WTC11 (cell line): ENCODE results near the gene ILDR2. TPM values are rescaled to one million over a fixed set of nuclear protein-coding genes. Genes with fewer than 3 reads are reported as not detected.

Experiments used
- ATAC-seq: fragments of 200-7000 bp; cut with Tn5 transposase; 2 replicates; pipeline ENCODE4 v1.10.0; 2021; ENCODE audit warnings: mild to moderate bottlenecking, moderate library complexity
- CTCF ChIA-PET: fragments of 300-600 bp; sonication (Branson Sonifier 250); formaldehyde crosslinking; loops from one replicate; lab custom pipeline; 2021; ENCODE audit warnings: antibody characterized with exemption; lab: Charles Lee
- POLR2A ChIA-PET: fragments of 350-600 bp; sonication (Branson Sonifier 250); formaldehyde crosslinking; loops from one replicate; lab custom pipeline; 2021; ENCODE audit warnings: antibody characterized with exemption; lab: Charles Lee
- DNase-seq: peaks from one replicate; pipeline ENCODE4 v3.0.0; 2021; ENCODE audit warnings: low spot score
- H3K27ac Mint-ChIP-seq: 2 replicates; pipeline ENCODE4 v1.8.0; 2021; ENCODE audit warnings: mixed read lengths
- H3K27me3 Mint-ChIP-seq: 2 replicates; pipeline ENCODE4 v1.8.0; 2021; ENCODE audit warnings: low read depth, mild to moderate bottlenecking, moderate library complexity, mixed read lengths
- H3K36me3 Mint-ChIP-seq: 2 replicates; pipeline ENCODE4 v1.8.0; 2021; ENCODE audit warnings: mixed read lengths
- H3K4me1 Mint-ChIP-seq: 2 replicates; pipeline ENCODE4 v1.8.0; 2022; ENCODE audit warnings: mixed read lengths
- H3K4me3 Mint-ChIP-seq: 2 replicates; pipeline ENCODE4 v1.8.0; 2021; ENCODE audit warnings: mild to moderate bottlenecking, moderate library complexity, mixed read lengths
- H3K9me3 Mint-ChIP-seq: 2 replicates; pipeline ENCODE4 v1.8.0; 2021; ENCODE audit warnings: mixed read lengths
- ETV6 ChIP-seq: sonication (generic); formaldehyde crosslinking; IDR thresholded peaks from 2 replicates; pipeline ENCODE4 v1.8.1; 2022; ENCODE audit warnings: mild to moderate bottlenecking, missing genetic modification reagents
- GRHL2 ChIP-seq: fragments of 250-450 bp; sonication (Bioruptor Pico); IDR thresholded peaks from 2 replicates; pipeline ENCODE4 v1.8.0; 2022; ENCODE audit warnings: mild to moderate bottlenecking, moderate library complexity; ENCODE audit not compliant: insufficient replicate concordance, severe bottlenecking
- GTF2I ChIP-seq: fragments of 250-450 bp; sonication (Bioruptor Pico); conservative IDR thresholded peaks from 2 replicates; pipeline ENCODE4 v1.4.0; 2021; ENCODE audit warnings: mild to moderate bottlenecking
- MXD4 ChIP-seq: fragments of 250-450 bp; sonication (Bioruptor Pico); IDR thresholded peaks from 2 replicates; pipeline ENCODE4 v1.8.0; 2021; ENCODE audit warnings: mild to moderate bottlenecking, moderate library complexity, borderline replicate concordance
- NR3C1 ChIP-seq: sonication (generic); formaldehyde crosslinking; conservative IDR thresholded peaks from 2 replicates; pipeline ENCODE4 v1.8.1; 2023; ENCODE audit warnings: low read depth, mild to moderate bottlenecking, missing genetic modification reagents
- SMAD4 ChIP-seq: sonication (generic); formaldehyde crosslinking; IDR thresholded peaks from 2 replicates; pipeline ENCODE4 v1.8.0; 2022; ENCODE audit warnings: mild to moderate bottlenecking, missing genetic modification reagents
- SOX15 ChIP-seq: fragments of 250-450 bp; sonication (Bioruptor Pico); IDR thresholded peaks from 2 replicates; pipeline ENCODE4 v1.9.0; 2021; ENCODE audit warnings: mild to moderate bottlenecking
- TCF7 ChIP-seq: sonication (generic); formaldehyde crosslinking; IDR thresholded peaks from 2 replicates; pipeline ENCODE4 v1.8.0; 2022; ENCODE audit warnings: mild to moderate bottlenecking, low read depth, missing genetic modification reagents, moderate library complexity
- TEAD4 ChIP-seq: sonication (generic); formaldehyde crosslinking; IDR thresholded peaks from 2 replicates; pipeline ENCODE4 v1.8.0; 2022; ENCODE audit warnings: mild to moderate bottlenecking, missing genetic modification reagents
- ZNF121 ChIP-seq: sonication (generic); formaldehyde crosslinking; IDR thresholded peaks from 2 replicates; pipeline ENCODE4 v1.8.0; 2023; ENCODE audit warnings: missing genetic modification reagents
- ZNF138 ChIP-seq: sonication (generic); formaldehyde crosslinking; conservative IDR thresholded peaks from 2 replicates; pipeline ENCODE4 v1.8.1; 2022; ENCODE audit warnings: mild to moderate bottlenecking, moderate library complexity, missing genetic modification reagents
- ZNF317 ChIP-seq: sonication (generic); formaldehyde crosslinking; IDR thresholded peaks from 2 replicates; pipeline ENCODE4 v1.8.1; 2023; ENCODE audit warnings: low read depth, mild to moderate bottlenecking, moderate library complexity, missing genetic modification reagents, borderline replicate concordance
- ZNF416 ChIP-seq: fragments of 250-450 bp; sonication (Bioruptor Pico); IDR thresholded peaks from 2 replicates; pipeline ENCODE4 v1.9.0; 2021; ENCODE audit warnings: mild to moderate bottlenecking, inconsistent platforms
- ZNF671 ChIP-seq: fragments of 250-450 bp; sonication (Bioruptor Pico); IDR thresholded peaks from 2 replicates; pipeline ENCODE4 v1.8.0; 2021; ENCODE audit warnings: mild to moderate bottlenecking
- total RNA-seq: library from RNA; stranded (reverse); gene quantifications from 3 replicates; pipeline ENCODE4 v1.2.3, GENCODE V29; 2021
- TF ChIP-seq, protein P1 (sequence below): fragments of 250-450 bp; sonication (Bioruptor Pico); IDR thresholded peaks from 2 replicates; pipeline ENCODE4 v1.8.0; 2021; ENCODE audit warnings: mild to moderate bottlenecking
- TF ChIP-seq, protein P2 (sequence below): sonication (generic); formaldehyde crosslinking; IDR thresholded peaks from 2 replicates; pipeline ENCODE4 v1.8.0; 2022; ENCODE audit warnings: mild to moderate bottlenecking, missing genetic modification reagents
- TF ChIP-seq, protein P3 (sequence below): sonication (generic); formaldehyde crosslinking; IDR thresholded peaks from 2 replicates; pipeline ENCODE4 v1.8.1; 2023; ENCODE audit warnings: mild to moderate bottlenecking, missing genetic modification reagents, moderate library complexity
- TF ChIP-seq, protein P4 (sequence below): sonication (generic); formaldehyde crosslinking; conservative IDR thresholded peaks from 2 replicates; pipeline ENCODE4 v1.8.1; 2023; ENCODE audit warnings: mild to moderate bottlenecking, low read depth, missing genetic modification reagents, moderate library complexity
- TF ChIP-seq, protein P5 (sequence below): fragments of 250-450 bp; sonication (Bioruptor Pico); IDR thresholded peaks from 2 replicates; pipeline ENCODE4 v2.1.2; 2022; ENCODE audit warnings: mild to moderate bottlenecking, moderate library complexity
- TF ChIP-seq, protein P6 (sequence below): sonication (generic); formaldehyde crosslinking; IDR thresholded peaks from 2 replicates; pipeline ENCODE4 v1.8.0; 2022; ENCODE audit warnings: mild to moderate bottlenecking, missing genetic modification reagents
- TF ChIP-seq, protein P7 (sequence below): sonication (generic); formaldehyde crosslinking; IDR thresholded peaks from 2 replicates; pipeline ENCODE4 v1.8.1; 2023; ENCODE audit warnings: mild to moderate bottlenecking, missing genetic modification reagents
- TF ChIP-seq, protein P8 (sequence below): sonication (generic); formaldehyde crosslinking; IDR thresholded peaks from 2 replicates; pipeline ENCODE4 v1.8.1; 2023; ENCODE audit warnings: mild to moderate bottlenecking, missing genetic modification reagents
- TF ChIP-seq, protein P9 (sequence below): sonication (generic); formaldehyde crosslinking; conservative IDR thresholded peaks from 2 replicates; pipeline ENCODE4 v1.8.1; 2022; ENCODE audit warnings: mild to moderate bottlenecking, missing genetic modification reagents

Gene ILDR2
- total RNA-seq, 1 experiment from 2014 or later: 1.6 TPM

DNA sequence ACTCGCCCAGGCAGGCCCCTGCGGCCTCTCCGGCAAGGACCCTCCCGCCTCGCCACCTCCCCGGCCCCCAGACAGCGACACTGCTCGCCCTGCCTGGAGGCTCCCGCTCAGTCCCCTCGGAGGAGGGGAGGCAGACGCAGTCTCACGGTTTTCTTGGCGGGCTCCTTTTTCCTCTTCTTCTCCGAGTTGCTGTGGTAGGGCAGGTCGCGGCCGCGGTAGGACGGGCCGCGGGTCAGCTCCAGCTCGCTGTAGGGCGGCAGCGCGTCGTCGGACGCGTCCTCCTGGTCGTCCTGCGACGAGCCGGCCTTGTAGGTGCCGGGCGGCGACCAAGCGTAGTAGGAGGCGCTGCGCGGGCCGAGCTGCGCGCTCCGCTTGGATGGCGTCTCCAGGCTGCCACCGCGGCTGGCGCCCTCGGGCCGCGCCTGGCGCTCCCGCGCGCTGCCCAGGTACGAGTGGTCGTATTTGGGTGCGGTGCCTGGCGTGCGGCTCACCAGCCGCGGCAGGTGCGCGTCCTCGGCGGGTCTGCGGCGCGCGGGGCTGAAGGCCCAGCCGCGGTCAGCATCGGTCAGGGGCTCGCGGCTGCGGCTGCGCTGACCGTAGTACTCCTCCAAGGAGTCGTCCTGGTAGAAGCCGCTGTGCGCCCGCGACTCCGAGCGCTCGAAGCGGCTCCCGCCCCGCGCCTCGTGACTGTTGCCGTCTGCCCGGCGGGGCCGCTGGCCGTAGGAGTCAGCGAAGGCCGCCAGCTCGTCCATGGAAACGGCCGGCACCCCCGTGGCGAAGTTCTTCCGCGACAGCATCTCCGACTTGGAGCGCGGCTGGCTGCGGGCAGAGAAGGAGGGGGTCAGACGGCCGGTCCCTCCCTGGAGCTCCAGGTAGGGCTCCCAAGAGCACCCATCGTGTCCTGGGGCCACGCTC is 54.5 kb downstream of the ILDR2 start (continued):
- TF ChIP-seq, protein P1, sequence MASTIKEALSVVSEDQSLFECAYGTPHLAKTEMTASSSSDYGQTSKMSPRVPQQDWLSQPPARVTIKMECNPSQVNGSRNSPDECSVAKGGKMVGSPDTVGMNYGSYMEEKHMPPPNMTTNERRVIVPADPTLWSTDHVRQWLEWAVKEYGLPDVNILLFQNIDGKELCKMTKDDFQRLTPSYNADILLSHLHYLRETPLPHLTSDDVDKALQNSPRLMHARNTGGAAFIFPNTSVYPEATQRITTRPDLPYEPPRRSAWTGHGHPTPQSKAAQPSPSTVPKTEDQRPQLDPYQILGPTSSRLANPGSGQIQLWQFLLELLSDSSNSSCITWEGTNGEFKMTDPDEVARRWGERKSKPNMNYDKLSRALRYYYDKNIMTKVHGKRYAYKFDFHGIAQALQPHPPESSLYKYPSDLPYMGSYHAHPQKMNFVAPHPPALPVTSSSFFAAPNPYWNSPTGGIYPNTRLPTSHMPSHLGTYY (CRISPR knock-in tag): no peak
- TF ChIP-seq, protein P2, sequence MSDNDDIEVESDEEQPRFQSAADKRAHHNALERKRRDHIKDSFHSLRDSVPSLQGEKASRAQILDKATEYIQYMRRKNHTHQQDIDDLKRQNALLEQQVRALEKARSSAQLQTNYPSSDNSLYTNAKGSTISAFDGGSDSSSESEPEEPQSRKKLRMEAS (CRISPR knock-in tag): peak; percentile 90
- TF ChIP-seq, protein P3, sequence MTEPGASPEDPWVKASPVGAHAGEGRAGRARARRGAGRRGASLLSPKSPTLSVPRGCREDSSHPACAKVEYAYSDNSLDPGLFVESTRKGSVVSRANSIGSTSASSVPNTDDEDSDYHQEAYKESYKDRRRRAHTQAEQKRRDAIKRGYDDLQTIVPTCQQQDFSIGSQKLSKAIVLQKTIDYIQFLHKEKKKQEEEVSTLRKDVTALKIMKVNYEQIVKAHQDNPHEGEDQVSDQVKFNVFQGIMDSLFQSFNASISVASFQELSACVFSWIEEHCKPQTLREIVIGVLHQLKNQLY (CRISPR knock-in tag): no peak
- TF ChIP-seq SMAD4 (CRISPR knock-in tag) (no peak; the same call in 1 of the 2 replicates), MXD4 (no peak), ETV6 (CRISPR knock-in tag) (peak; percentile 77), SOX15 (CRISPR knock-in tag) (no peak), NR3C1 (CRISPR knock-in tag) (no peak), ZNF671 (CRISPR knock-in tag) (no peak)

DNA sequence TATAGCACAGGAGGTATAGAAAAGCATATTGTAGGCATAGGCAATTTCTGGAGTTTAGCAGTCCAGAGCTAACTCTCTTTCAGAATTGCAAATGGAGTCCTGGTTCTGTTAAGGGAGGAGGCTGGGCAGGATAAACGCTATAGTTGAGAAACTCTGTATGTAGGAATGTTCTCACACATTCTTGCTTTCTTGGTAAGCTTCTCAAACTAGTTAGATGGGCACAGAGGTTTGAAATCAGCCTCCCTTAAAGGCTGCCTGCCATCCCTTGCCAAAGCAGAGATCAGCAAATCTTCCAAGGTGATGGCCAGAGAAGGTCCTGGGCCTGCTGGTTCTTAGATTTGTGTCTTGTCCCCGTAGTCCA is 56.4 kb downstream of the ILDR2 start:
- Mint-ChIP-seq H3K27ac (no peak overlapping the region), H3K9me3 (no peaks in the 10 kb centered on the region), H3K4me3 (no peak overlapping the region), H3K36me3 (no peaks in the 10 kb centered on the region), H3K27me3 (peaks cover 59% of the 10 kb centered on the region), H3K4me1 (peaks cover 17% of the 10 kb centered on the region)
- CTCF ChIA-PET: interaction anchor here (0.9 to 1.3 kb wide), 2 partner anchors 9 to 138 kb away, joined by 3 to 9 read pairs; no protein-coding TSS in a partner anchor
- POLR2A ChIA-PET: no interaction called here
- ATAC-seq (no peak), DNase-seq (no peak)
- TF ChIP-seq, protein P4, sequence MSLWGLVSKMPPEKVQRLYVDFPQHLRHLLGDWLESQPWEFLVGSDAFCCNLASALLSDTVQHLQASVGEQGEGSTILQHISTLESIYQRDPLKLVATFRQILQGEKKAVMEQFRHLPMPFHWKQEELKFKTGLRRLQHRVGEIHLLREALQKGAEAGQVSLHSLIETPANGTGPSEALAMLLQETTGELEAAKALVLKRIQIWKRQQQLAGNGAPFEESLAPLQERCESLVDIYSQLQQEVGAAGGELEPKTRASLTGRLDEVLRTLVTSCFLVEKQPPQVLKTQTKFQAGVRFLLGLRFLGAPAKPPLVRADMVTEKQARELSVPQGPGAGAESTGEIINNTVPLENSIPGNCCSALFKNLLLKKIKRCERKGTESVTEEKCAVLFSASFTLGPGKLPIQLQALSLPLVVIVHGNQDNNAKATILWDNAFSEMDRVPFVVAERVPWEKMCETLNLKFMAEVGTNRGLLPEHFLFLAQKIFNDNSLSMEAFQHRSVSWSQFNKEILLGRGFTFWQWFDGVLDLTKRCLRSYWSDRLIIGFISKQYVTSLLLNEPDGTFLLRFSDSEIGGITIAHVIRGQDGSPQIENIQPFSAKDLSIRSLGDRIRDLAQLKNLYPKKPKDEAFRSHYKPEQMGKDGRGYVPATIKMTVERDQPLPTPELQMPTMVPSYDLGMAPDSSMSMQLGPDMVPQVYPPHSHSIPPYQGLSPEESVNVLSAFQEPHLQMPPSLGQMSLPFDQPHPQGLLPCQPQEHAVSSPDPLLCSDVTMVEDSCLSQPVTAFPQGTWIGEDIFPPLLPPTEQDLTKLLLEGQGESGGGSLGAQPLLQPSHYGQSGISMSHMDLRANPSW (CRISPR knock-in tag): no peak
- no peak for TF ChIP-seq TEAD4 (CRISPR knock-in tag)
- TF ChIP-seq, protein P5, sequence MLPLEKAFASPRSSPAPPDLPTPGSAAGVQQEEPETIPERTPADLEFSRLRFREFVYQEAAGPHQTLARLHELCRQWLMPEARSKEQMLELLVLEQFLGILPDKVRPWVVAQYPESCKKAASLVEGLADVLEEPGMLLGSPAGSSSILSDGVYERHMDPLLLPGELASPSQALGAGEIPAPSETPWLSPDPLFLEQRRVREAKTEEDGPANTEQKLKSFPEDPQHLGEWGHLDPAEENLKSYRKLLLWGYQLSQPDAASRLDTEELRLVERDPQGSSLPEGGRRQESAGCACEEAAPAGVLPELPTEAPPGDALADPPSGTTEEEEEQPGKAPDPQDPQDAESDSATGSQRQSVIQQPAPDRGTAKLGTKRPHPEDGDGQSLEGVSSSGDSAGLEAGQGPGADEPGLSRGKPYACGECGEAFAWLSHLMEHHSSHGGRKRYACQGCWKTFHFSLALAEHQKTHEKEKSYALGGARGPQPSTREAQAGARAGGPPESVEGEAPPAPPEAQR (CRISPR knock-in tag): no peak
- no peak for TF ChIP-seq ZNF138
- no peak for TF ChIP-seq TCF7 (CRISPR knock-in tag)
- TF ChIP-seq, protein P6, sequence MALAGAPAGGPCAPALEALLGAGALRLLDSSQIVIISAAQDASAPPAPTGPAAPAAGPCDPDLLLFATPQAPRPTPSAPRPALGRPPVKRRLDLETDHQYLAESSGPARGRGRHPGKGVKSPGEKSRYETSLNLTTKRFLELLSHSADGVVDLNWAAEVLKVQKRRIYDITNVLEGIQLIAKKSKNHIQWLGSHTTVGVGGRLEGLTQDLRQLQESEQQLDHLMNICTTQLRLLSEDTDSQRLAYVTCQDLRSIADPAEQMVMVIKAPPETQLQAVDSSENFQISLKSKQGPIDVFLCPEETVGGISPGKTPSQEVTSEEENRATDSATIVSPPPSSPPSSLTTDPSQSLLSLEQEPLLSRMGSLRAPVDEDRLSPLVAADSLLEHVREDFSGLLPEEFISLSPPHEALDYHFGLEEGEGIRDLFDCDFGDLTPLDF (CRISPR knock-in tag): no peak
- no peak for TF ChIP-seq ZNF317 (CRISPR knock-in tag)
- no peak for TF ChIP-seq ZNF121 (CRISPR knock-in tag)
- no peak for TF ChIP-seq ZNF416 (CRISPR knock-in tag)
- TF ChIP-seq GRHL2 (CRISPR knock-in tag): no peak
- TF ChIP-seq, protein P7, sequence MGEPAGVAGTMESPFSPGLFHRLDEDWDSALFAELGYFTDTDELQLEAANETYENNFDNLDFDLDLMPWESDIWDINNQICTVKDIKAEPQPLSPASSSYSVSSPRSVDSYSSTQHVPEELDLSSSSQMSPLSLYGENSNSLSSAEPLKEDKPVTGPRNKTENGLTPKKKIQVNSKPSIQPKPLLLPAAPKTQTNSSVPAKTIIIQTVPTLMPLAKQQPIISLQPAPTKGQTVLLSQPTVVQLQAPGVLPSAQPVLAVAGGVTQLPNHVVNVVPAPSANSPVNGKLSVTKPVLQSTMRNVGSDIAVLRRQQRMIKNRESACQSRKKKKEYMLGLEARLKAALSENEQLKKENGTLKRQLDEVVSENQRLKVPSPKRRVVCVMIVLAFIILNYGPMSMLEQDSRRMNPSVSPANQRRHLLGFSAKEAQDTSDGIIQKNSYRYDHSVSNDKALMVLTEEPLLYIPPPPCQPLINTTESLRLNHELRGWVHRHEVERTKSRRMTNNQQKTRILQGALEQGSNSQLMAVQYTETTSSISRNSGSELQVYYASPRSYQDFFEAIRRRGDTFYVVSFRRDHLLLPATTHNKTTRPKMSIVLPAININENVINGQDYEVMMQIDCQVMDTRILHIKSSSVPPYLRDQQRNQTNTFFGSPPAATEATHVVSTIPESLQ: no peak
- TF ChIP-seq, protein P8, sequence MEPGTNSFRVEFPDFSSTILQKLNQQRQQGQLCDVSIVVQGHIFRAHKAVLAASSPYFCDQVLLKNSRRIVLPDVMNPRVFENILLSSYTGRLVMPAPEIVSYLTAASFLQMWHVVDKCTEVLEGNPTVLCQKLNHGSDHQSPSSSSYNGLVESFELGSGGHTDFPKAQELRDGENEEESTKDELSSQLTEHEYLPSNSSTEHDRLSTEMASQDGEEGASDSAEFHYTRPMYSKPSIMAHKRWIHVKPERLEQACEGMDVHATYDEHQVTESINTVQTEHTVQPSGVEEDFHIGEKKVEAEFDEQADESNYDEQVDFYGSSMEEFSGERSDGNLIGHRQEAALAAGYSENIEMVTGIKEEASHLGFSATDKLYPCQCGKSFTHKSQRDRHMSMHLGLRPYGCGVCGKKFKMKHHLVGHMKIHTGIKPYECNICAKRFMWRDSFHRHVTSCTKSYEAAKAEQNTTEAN (CRISPR knock-in tag): no peak
- TF ChIP-seq SOX15 (CRISPR knock-in tag): no peak
- TF ChIP-seq GTF2I (CRISPR knock-in tag): no peak
- TF ChIP-seq, protein P9, sequence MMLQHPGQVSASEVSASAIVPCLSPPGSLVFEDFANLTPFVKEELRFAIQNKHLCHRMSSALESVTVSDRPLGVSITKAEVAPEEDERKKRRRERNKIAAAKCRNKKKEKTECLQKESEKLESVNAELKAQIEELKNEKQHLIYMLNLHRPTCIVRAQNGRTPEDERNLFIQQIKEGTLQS (CRISPR knock-in tag): no peak
- no peak for TF ChIP-seq MXD4
- TF ChIP-seq, protein P3 (CRISPR knock-in tag): no peak
